Ovary (tissue), 9 donors: ENCODE data around the gene HIPK4. TPM values are rescaled to one million over a fixed set of nuclear protein-coding genes. Genes with fewer than 3 reads are reported as not detected.

Experiments
- DNase-seq, 5 donors: peaks; one replicate each; pipeline ENCODE4 v3.0.0-alpha.2; 2019 to 2020
- H3K27ac ChIP-seq, 2 donors: fragments of 200-600 bp; one replicate each; pipeline versions ENCODE4 v1.5.1 to v1.8.0; 2019 to 2022
- H3K27me3 ChIP-seq: fragments of 200-600 bp; one replicate; pipeline ENCODE4 v1.8.0; 2022
- H3K36me3 ChIP-seq: fragments of 200-600 bp; sonication (generic); one replicate; pipeline ENCODE4 v1.5.1; 2019
- H3K4me1 ChIP-seq: one replicate; pipeline ENCODE4 v1.8.1; 2013; ENCODE audit warnings: mild to moderate bottlenecking, moderate library complexity; ENCODE audit not compliant: insufficient read depth
- H3K4me3 ChIP-seq: fragments of 200-600 bp; sonication (generic); one replicate; pipeline ENCODE4 v1.5.1; 2017
- H3K9me3 ChIP-seq, 2 donors: fragments of 200-600 bp in 1 of 2; sonication (generic) in 1 of 2; one replicate each; pipeline versions ENCODE4 v1.5.1 to v1.8.1; 2013 to 2019; ENCODE audit warnings: mild to moderate bottlenecking in 1 of 2, moderate library complexity in 1 of 2
- CTCF ChIP-seq, 3 donors: fragments of 450-650 bp in 2 of 3; fragments of 200-600 bp in 1 of 3; IDR thresholded peaks; one replicate each; pipeline versions ENCODE4 v1.5.1 to v1.8.0; 2016 to 2022; ENCODE audit warnings: antibody characterized with exemption in 3 of 3, mild to moderate bottlenecking in 1 of 3
- EP300 ChIP-seq: sonication (generic); formaldehyde crosslinking; IDR thresholded peaks from one replicate; pipeline ENCODE4 v1.6.1; 2017; ENCODE audit warnings: antibody characterized with exemption
- POLR2A ChIP-seq: fragments of 450-650 bp; IDR thresholded peaks from one replicate; pipeline ENCODE4 v1.6.1; 2017; ENCODE audit warnings: antibody characterized with exemption, mild to moderate bottlenecking, moderate library complexity
- WGBS, 3 donors: extraction: QIAGEN DNeasy Blood & Tissue Kit in 1 of 3; methylation state at CpG; one replicate each; pipeline versions ENCODE4 v1.1.5 to v1.1.7; 2013 to 2017; 5-methylcytosine and 5-hydroxymethylcytosine counted together
- intact Hi-C, 4 donors: fragments of 100-400 bp; cut with DNase I; formaldehyde crosslinking; loops; one replicate each; pipeline versions ENCODE4 v1.11.0 to v1.15.1; 2022 to 2023
- polyA plus RNA-seq, 2 donors: library from polyadenylated mRNA; stranded (reverse); fragments of 200-250 nt in 1 of 2; fragments of 350-450 nt in 1 of 2; fragmentation: Illumina TruSeq in 1 of 2; extraction: RNeasy Lipid Tissue Mini Kit (QIAGEN cat#74804) in 1 of 2; gene quantifications; one replicate each; pipeline ENCODE4 v1.2.3, GENCODE V29; 2013 to 2014
- total RNA-seq, 7 donors: library from RNA; depleted of rRNA in 2 of 7; stranded (reverse); fragments of >200 nt in 2 of 7; fragmentation: NEBNext Ultra II Directional in 3 of 7; extraction: Animal tissue kit (Norgen Biotek cat#: 25700) in 3 of 7; gene quantifications; one replicate each; pipeline versions ENCODE4 v1.1.0 to v1.2.4, GENCODE V29; 2016 to 2023
- donor health status: DM: no; HTN: no; CAD: no; lungs with moderate emphysema.
- donor health status: DM: no; HTN: no; CAD: no.
- donor health status: Bipolar disorder and iron deficiency.
- donor health status: DM: yes; HTN: yes; CAD: no.
- donor health status: DM: no; HTN: no; CAD: no.
- donor health status: DM: yes; HTN: yes; CAD: no.

HIPK4 gene
- total and polyA plus RNA-seq, 9 donors, result 0.11 to 0.35 (median 0.13) TPM; not detected in 4

- no peaks in the 10 kb centered on the region for H3K9me3 ChIP-seq
- H3K27me3 ChIP-seq, result no peaks in the 10 kb centered on the region
- no peak overlapping the region for H3K4me3 ChIP-seq
- H3K36me3 ChIP-seq, result no peaks in the 10 kb centered on the region
- 70 to 77% (median 70%) methylated on average over 16 of the region's 16 CpGs for WGBS, 3 donors
- H3K27ac ChIP-seq, result no peak overlapping the region
- peaks cover 7% of the 10 kb centered on the region for H3K4me1 ChIP-seq
- DNase-seq, result no peak
- intact Hi-C loops, result no loop called here
- TF ChIP-seq POLR2A (no peak), CTCF (IDR thresholded peaks at IDR 0.05) (no peak), EP300 (no peak)
Observed at GRCh38 chr19:40367577-40368434, 22.2 kb downstream of the HIPK4 start.

- Histone ChIP-seq H3K4me3 (no peak overlapping the region), H3K9me3 (no peaks in the 10 kb centered on the region), H3K27ac (no peak overlapping the region), H3K4me1 (peaks cover 7% of the 10 kb centered on the region), H3K36me3 (no peaks in the 10 kb centered on the region), H3K27me3 (no peaks in the 10 kb centered on the region)
- DNase-seq, result no peak
- TF ChIP-seq EP300, result no peak
- TF ChIP-seq POLR2A, result no peak
- TF ChIP-seq CTCF (IDR thresholded peaks at IDR 0.05), result no peak
- intact Hi-C loops, result no loop called here
- WGBS, 3 donors, result 72 to 75% (median 75%) methylated on average over 26 to 27 of the region's 27 CpGs
Observed at GRCh38 chr19:40366697-40367561, 23.1 kb downstream of the HIPK4 start.

GRCh38 chr19:40365613-40366401 lies 24.2 kb downstream of the HIPK4 start:
- Histone ChIP-seq H3K9me3 (no peaks in the 10 kb centered on the region), H3K4me1 (peaks cover 7% of the 10 kb centered on the region), H3K36me3 (no peaks in the 10 kb centered on the region), H3K27me3 (no peaks in the 10 kb centered on the region), H3K27ac (peak overlapping the region; percentile 21 to 48), H3K4me3 (peak overlapping the region; percentile 29)
- peak; percentile 85 to 93 (median 89) for DNase-seq
- 8 to 13% (median 11%) methylated on average over 23 to 28 of the region's 28 CpGs for WGBS, 3 donors
- TF ChIP-seq EP300 (no peak), POLR2A (no peak), CTCF (IDR thresholded peaks at IDR 0.05) (no peak)
- intact Hi-C loops, result no loop called here

- no peak for TF ChIP-seq EP300
- TF ChIP-seq POLR2A, result no peak
- no peak for TF ChIP-seq CTCF (IDR thresholded peaks at IDR 0.05)
- intact Hi-C loops, result no loop called here
- WGBS, 3 donors, result 15 to 35% (median 18%) methylated on average over 3 of the region's 3 CpGs
- H3K36me3 ChIP-seq, result no peaks in the 10 kb centered on the region
- no peak overlapping the region for H3K27ac ChIP-seq
- H3K9me3 ChIP-seq, result no peaks in the 10 kb centered on the region
- peaks cover 7% of the 10 kb centered on the region for H3K4me1 ChIP-seq
- H3K4me3 ChIP-seq, result no peak overlapping the region
- H3K27me3 ChIP-seq, result no peaks in the 10 kb centered on the region
- DNase-seq, result no peak
Observed at GRCh38 chr19:40365010-40365409, 25.0 kb downstream of the HIPK4 start.
